Measurements from ENCODE around the gene ULBP1.
"Not testable (repeated sequence)": the region's sequence is repeated elsewhere in the genome, so short reads cannot be mapped to it uniquely, and the experiment has no call there.

GRCh38 chr6:150003599-150003998 is 39.9 kb downstream of the ULBP1 start:
- not testable (repeated sequence) for TF ChIP-seq POLR2AphosphoS5, POLR2A (IDR thresholded peaks at IDR 0.05)

Data from gastroesophageal sphincter (tissue), 2 donors.